Endothelial cell of umbilical vein (primary cell): ENCODE data around the gene C22orf23.

Source experiments
- CTCF ChIP-seq, 2 donors: IDR thresholded peaks; 1 replicate in 1 of 2; 2 replicates in 1 of 2; pipeline ENCODE4 v1.5.1; 2011; ENCODE audit warnings: low read length in 2 of 2, mild to moderate bottlenecking in 2 of 2, moderate library complexity in 2 of 2, control low read depth in 1 of 2, inconsistent platforms in 1 of 2, low read depth in 1 of 2; ENCODE audit not compliant: insufficient read depth in 1 of 2; ENCODE audit errors: extremely low read depth in 1 of 2
- EZH2 ChIP-seq: IDR thresholded peaks from 2 replicates; pipeline ENCODE4 v1.6.1; 2012; ENCODE audit warnings: borderline replicate concordance, low read depth, mild to moderate bottlenecking, moderate library complexity, low read length, inconsistent platforms; ENCODE audit not compliant: severe bottlenecking
- FOS ChIP-seq: IDR thresholded peaks from 2 replicates; pipeline ENCODE4 v1.6.1; 2011; ENCODE audit warnings: mild to moderate bottlenecking, low read length, moderate library complexity, borderline replicate concordance; ENCODE audit not compliant: insufficient read depth
- GATA2 ChIP-seq: IDR thresholded peaks from 2 replicates; pipeline ENCODE4 v1.7.0; 2011; ENCODE audit warnings: low read depth, mild to moderate bottlenecking, moderate library complexity, mixed read lengths, low read length; ENCODE audit not compliant: insufficient read length, insufficient read depth
- JUN ChIP-seq: IDR thresholded peaks from 2 replicates; pipeline ENCODE4 v1.6.1; 2011; ENCODE audit warnings: borderline replicate concordance, low read depth; ENCODE audit not compliant: insufficient read length, insufficient read depth
- MYC ChIP-seq: IDR thresholded peaks from one replicate; pipeline ENCODE4 v1.6.1; 2011; ENCODE audit warnings: mild to moderate bottlenecking, low read depth, low read length
- POLR2A ChIP-seq: IDR thresholded peaks from 2 replicates; pipeline ENCODE4 v1.6.1; 2012; ENCODE audit warnings: low read depth, mild to moderate bottlenecking, control low read depth, low read length
- POLR2AphosphoS5 ChIP-seq: IDR thresholded peaks from 2 replicates; pipeline ENCODE4 v1.6.1; 2012; ENCODE audit warnings: low read depth, mild to moderate bottlenecking, control low read depth, low read length, moderate library complexity; ENCODE audit not compliant: insufficient read depth

DNA sequence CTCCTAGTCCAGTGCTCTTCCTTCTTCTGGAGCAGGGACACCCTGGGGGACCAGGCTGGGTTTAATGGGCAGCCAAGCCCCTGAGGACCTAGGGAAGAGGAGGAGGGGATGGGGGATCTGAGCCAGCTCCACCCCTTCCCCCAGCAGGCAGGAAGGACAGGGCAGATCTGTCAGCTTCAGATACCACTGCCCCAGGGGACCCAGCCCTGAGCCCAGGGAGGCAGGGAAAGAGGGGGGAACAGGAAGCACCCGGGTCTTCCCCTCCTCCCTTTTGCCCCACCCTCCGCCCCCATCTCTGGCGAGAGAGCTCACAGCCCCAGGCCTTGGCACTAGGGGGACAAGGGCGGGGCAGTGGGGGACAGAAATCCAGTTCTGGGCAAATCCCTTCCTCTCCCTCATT, 42.7 kb upstream of the C22orf23 start:
- TF ChIP-seq JUN, result no peak
- TF ChIP-seq CTCF (IDR thresholded peaks at IDR 0.05; ENCODE audit: extremely low read depth in 1 of 2, insufficient read depth in 1 of 2, low read depth in 1 of 2, low read length in 2 of 2), result no peak
- TF ChIP-seq FOS, result no peak
- TF ChIP-seq EZH2, result no peak
- no peak for TF ChIP-seq GATA2
- TF ChIP-seq POLR2AphosphoS5, result no peak
- no peak for TF ChIP-seq MYC
- TF ChIP-seq POLR2A, result no peak
